Measurements from ENCODE around the gene PDILT.
"Not testable (repeated sequence)": the region's sequence is repeated elsewhere in the genome, so short reads cannot be mapped to it uniquely, and the experiment has no call there.

The PDILT gene

GRCh38 chr16:20404637-20405036 lies at the start of gene PDILT:
Gene PDILT (minus strand): TSS chr16:20404737. CDS start chr16:20399300, 5,437 bp downstream.
- no peak for DNase-seq (ENCODE audit: low read depth)

- not testable (repeated sequence) for DNase-seq (ENCODE audit: low read depth)
These were observed 49.1 kb upstream of the PDILT start for GRCh38 chr16:20453633-20454032.

GRCh38 chr16:20451364-20451763 lies 46.8 kb upstream of the PDILT start, which contains the start of gene ACSM2A:
Gene ACSM2A (plus strand): TSS chr16:20451521. CDS start chr16:20460115, 8,594 bp downstream.
- not testable (repeated sequence) for DNase-seq (ENCODE audit: low read depth)

- not testable (repeated sequence) for DNase-seq (ENCODE audit: low read depth)
These were observed 42.3 kb upstream of the PDILT start for GRCh38 chr16:20446652-20447393.

- not testable (repeated sequence) for DNase-seq (ENCODE audit: low read depth)
These were observed 37.3 kb upstream of the PDILT start for GRCh38 chr16:20441859-20442258.

- no peak for DNase-seq (ENCODE audit: low read depth)
These were observed 36.7 kb upstream of the PDILT start for GRCh38 chr16:20441191-20441590.

GRCh38 chr16:20440731-20441130 lies 36.2 kb upstream of the PDILT start:
- DNase-seq (ENCODE audit: low read depth) = not testable (repeated sequence)

GRCh38 chr16:20439820-20440231 lies 35.3 kb upstream of the PDILT start:
- DNase-seq (ENCODE audit: low read depth) = not testable (repeated sequence)

- DNase-seq (ENCODE audit: low read depth) = not testable (repeated sequence)
These were observed 34.4 kb upstream of the PDILT start for GRCh38 chr16:20438950-20439349.

GRCh38 chr16:20430948-20431347 lies 26.4 kb upstream of the PDILT start:
- DNase-seq (ENCODE audit: low read depth) = no peak

GRCh38 chr16:20430480-20430879 lies 25.9 kb upstream of the PDILT start:
- DNase-seq (ENCODE audit: low read depth) = not testable (repeated sequence)

- not testable (repeated sequence) for DNase-seq (ENCODE audit: low read depth)
These were observed 25.0 kb upstream of the PDILT start for GRCh38 chr16:20429499-20429898.

- not testable (repeated sequence) for DNase-seq (ENCODE audit: low read depth)
These were observed 22.9 kb upstream of the PDILT start for GRCh38 chr16:20427401-20427797.

GRCh38 chr16:20424129-20424866 lies 19.8 kb upstream of the PDILT start:
- no peak for DNase-seq (ENCODE audit: low read depth)

GRCh38 chr16:20423772-20424128 lies 19.2 kb upstream of the PDILT start:
- DNase-seq (ENCODE audit: low read depth) = not testable (repeated sequence)

- DNase-seq (ENCODE audit: low read depth) = not testable (repeated sequence)
These were observed 17.2 kb upstream of the PDILT start for GRCh38 chr16:20421748-20422147.

GRCh38 chr16:20419093-20419492 lies 14.6 kb upstream of the PDILT start:
- DNase-seq (ENCODE audit: low read depth) = not testable (repeated sequence)

- no peak for DNase-seq (ENCODE audit: low read depth)
These were observed 11.0 kb upstream of the PDILT start for GRCh38 chr16:20415541-20415940.

- DNase-seq (ENCODE audit: low read depth) = no peak
These were observed 6.5 kb upstream of the PDILT start for GRCh38 chr16:20411055-20411454.

- no peak for DNase-seq (ENCODE audit: low read depth)
These were observed 5.7 kb upstream of the PDILT start for GRCh38 chr16:20410121-20410723.

GRCh38 chr16:20409398-20410120 lies 5.0 kb upstream of the PDILT start, which contains the start of gene ACSM5:
Gene ACSM5 (plus strand): TSS chr16:20409534. CDS start chr16:20411485, 1,951 bp downstream.
- no peak for DNase-seq (ENCODE audit: low read depth)

GRCh38 chr16:20402651-20403050 lies 1.9 kb downstream of the PDILT start:
- no peak for DNase-seq (ENCODE audit: low read depth)

Data from activated T-helper 9 cell treated with anti-CD3 and anti-CD28 coated beads, Interleukin-2, amount 50 U/mL, for 16 hours (primary cell).